ENCODE results near the gene CLCNKA.

GRCh38 chr1:16081636-16082035 lies 59.8 kb downstream of the CLCNKA start:
- TF ChIP-seq CTCF (IDR thresholded peaks at IDR 0.05) (no peak), RAD21 (IDR thresholded peaks at IDR 0.05; ENCODE audit: low read length) (no peak), NRF1 (IDR thresholded peaks at IDR 0.05; ENCODE audit: low read depth, low read length) (no peak)
